HL-60 (cell line): ENCODE measurements around the gene KRTAP10-2.

Experiments used
- GABPA ChIP-seq: IDR thresholded peaks from 2 replicates; pipeline ENCODE4 v1.6.1; 2012; ENCODE audit warnings: low read depth
- POLR2AphosphoS5 ChIP-seq: IDR thresholded peaks from 2 replicates; pipeline ENCODE4 v1.6.1; 2012; ENCODE audit warnings: low read depth
- SPI1 ChIP-seq: IDR thresholded peaks from 2 replicates; pipeline ENCODE4 v1.6.1; 2012; ENCODE audit warnings: low read depth, mild to moderate bottlenecking, borderline replicate concordance
- TF ChIP-seq, protein P1 (sequence below): IDR thresholded peaks from one replicate; pipeline ENCODE4 v1.5.1; 2011; ENCODE audit warnings: low read length, control low read depth, inconsistent platforms; ENCODE audit not compliant: insufficient read depth
- TF ChIP-seq, protein P2 (sequence below): IDR thresholded peaks from 2 replicates; pipeline ENCODE4 v1.6.1; 2012; ENCODE audit warnings: low read depth; ENCODE audit not compliant: insufficient replicate concordance

DNA sequence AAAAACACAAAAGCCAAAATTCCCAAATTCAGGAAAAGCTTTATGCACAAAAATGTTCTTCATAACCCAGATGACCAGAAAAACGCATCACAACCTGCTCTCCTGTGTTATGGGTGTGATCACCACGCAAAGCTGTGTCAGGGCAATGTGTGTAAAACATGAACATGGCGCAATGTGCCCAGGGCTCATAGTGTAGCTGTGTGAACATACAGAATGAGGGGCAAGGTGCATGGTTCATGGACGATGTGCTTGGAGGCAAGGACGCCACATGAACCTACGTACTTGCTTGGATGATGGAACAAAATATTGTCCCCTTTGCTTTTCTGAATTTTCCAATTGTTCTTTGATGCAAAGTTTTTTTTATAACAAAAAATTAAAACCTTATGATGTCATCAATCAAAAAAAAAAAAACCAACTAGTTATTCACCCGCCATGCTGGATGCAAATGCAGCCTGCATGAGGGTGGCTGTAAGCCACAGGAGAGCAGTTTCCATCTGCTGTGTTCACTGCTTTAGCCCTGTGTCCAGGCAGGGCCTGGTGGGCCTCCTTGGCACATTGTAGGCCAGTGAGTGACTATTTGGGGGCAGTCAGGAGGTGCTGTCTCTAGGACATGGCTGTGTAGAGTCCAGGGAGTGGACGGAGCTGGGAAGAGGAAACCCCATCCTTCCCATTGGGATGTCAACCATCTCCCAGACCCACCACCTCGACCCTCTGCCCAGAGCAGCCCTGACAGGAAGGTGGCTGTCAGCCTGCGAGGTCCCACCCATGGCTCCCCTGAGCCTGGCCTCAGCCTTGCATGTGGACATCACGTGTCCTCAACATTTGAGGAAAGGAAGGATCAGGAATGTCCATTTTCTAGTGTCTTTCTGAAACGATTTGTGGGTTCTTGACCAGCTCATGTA, 25.0 kb downstream of the KRTAP10-2 start:
- TF ChIP-seq, protein P1, sequence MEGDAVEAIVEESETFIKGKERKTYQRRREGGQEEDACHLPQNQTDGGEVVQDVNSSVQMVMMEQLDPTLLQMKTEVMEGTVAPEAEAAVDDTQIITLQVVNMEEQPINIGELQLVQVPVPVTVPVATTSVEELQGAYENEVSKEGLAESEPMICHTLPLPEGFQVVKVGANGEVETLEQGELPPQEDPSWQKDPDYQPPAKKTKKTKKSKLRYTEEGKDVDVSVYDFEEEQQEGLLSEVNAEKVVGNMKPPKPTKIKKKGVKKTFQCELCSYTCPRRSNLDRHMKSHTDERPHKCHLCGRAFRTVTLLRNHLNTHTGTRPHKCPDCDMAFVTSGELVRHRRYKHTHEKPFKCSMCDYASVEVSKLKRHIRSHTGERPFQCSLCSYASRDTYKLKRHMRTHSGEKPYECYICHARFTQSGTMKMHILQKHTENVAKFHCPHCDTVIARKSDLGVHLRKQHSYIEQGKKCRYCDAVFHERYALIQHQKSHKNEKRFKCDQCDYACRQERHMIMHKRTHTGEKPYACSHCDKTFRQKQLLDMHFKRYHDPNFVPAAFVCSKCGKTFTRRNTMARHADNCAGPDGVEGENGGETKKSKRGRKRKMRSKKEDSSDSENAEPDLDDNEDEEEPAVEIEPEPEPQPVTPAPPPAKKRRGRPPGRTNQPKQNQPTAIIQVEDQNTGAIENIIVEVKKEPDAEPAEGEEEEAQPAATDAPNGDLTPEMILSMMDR = no peak
- TF ChIP-seq, protein P2, sequence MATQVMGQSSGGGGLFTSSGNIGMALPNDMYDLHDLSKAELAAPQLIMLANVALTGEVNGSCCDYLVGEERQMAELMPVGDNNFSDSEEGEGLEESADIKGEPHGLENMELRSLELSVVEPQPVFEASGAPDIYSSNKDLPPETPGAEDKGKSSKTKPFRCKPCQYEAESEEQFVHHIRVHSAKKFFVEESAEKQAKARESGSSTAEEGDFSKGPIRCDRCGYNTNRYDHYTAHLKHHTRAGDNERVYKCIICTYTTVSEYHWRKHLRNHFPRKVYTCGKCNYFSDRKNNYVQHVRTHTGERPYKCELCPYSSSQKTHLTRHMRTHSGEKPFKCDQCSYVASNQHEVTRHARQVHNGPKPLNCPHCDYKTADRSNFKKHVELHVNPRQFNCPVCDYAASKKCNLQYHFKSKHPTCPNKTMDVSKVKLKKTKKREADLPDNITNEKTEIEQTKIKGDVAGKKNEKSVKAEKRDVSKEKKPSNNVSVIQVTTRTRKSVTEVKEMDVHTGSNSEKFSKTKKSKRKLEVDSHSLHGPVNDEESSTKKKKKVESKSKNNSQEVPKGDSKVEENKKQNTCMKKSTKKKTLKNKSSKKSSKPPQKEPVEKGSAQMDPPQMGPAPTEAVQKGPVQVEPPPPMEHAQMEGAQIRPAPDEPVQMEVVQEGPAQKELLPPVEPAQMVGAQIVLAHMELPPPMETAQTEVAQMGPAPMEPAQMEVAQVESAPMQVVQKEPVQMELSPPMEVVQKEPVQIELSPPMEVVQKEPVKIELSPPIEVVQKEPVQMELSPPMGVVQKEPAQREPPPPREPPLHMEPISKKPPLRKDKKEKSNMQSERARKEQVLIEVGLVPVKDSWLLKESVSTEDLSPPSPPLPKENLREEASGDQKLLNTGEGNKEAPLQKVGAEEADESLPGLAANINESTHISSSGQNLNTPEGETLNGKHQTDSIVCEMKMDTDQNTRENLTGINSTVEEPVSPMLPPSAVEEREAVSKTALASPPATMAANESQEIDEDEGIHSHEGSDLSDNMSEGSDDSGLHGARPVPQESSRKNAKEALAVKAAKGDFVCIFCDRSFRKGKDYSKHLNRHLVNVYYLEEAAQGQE = no peak
- no peak for TF ChIP-seq POLR2AphosphoS5
- TF ChIP-seq GABPA = no peak
- TF ChIP-seq SPI1 = no peak
